WTC11 (cell line): ENCODE results near the gene DHPS. TPM values are rescaled to one million over a fixed set of nuclear protein-coding genes. Genes with fewer than 3 reads are reported as not detected.

Experiments
- ATAC-seq: fragments of 200-7000 bp; cut with Tn5 transposase; 2 replicates; pipeline ENCODE4 v1.10.0; 2021; ENCODE audit warnings: mild to moderate bottlenecking, moderate library complexity
- CTCF ChIA-PET: fragments of 300-600 bp; sonication (Branson Sonifier 250); formaldehyde crosslinking; loops from one replicate; lab custom pipeline; 2021; ENCODE audit warnings: antibody characterized with exemption; lab: Charles Lee
- POLR2A ChIA-PET: fragments of 350-600 bp; sonication (Branson Sonifier 250); formaldehyde crosslinking; loops from one replicate; lab custom pipeline; 2021; ENCODE audit warnings: antibody characterized with exemption; lab: Charles Lee
- DNase-seq: peaks from one replicate; pipeline ENCODE4 v3.0.0; 2021; ENCODE audit warnings: low spot score
- H3K27ac Mint-ChIP-seq: 2 replicates; pipeline ENCODE4 v1.8.0; 2021; ENCODE audit warnings: mixed read lengths
- H3K27me3 Mint-ChIP-seq: 2 replicates; pipeline ENCODE4 v1.8.0; 2021; ENCODE audit warnings: low read depth, mild to moderate bottlenecking, moderate library complexity, mixed read lengths
- H3K36me3 Mint-ChIP-seq: 2 replicates; pipeline ENCODE4 v1.8.0; 2021; ENCODE audit warnings: mixed read lengths
- H3K4me1 Mint-ChIP-seq: 2 replicates; pipeline ENCODE4 v1.8.0; 2022; ENCODE audit warnings: mixed read lengths
- H3K4me3 Mint-ChIP-seq: 2 replicates; pipeline ENCODE4 v1.8.0; 2021; ENCODE audit warnings: mild to moderate bottlenecking, moderate library complexity, mixed read lengths
- H3K9me3 Mint-ChIP-seq: 2 replicates; pipeline ENCODE4 v1.8.0; 2021; ENCODE audit warnings: mixed read lengths
- AFF4 ChIP-seq: sonication (generic); formaldehyde crosslinking; IDR thresholded peaks from 2 replicates; pipeline ENCODE4 v1.8.1; 2023; ENCODE audit warnings: mild to moderate bottlenecking, missing genetic modification reagents, borderline replicate concordance
- ARID4B ChIP-seq: sonication (generic); formaldehyde crosslinking; IDR thresholded peaks from 2 replicates; pipeline ENCODE4 v1.8.0; 2023; ENCODE audit warnings: missing genetic modification reagents, mild to moderate bottlenecking, borderline replicate concordance
- EMX1 ChIP-seq: fragments of 250-450 bp; sonication (Bioruptor Pico); IDR thresholded peaks from 2 replicates; pipeline ENCODE4 v1.8.0; 2021; ENCODE audit warnings: mild to moderate bottlenecking
- HMGA2 ChIP-seq: fragments of 250-450 bp; sonication (Bioruptor Pico); IDR thresholded peaks from 2 replicates; pipeline ENCODE4 v1.4.0; 2021; ENCODE audit warnings: mild to moderate bottlenecking, moderate library complexity
- IRF2 ChIP-seq: sonication (generic); formaldehyde crosslinking; IDR thresholded peaks from 2 replicates; pipeline ENCODE4 v1.8.0; 2022; ENCODE audit warnings: low read depth, missing genetic modification reagents, borderline replicate concordance
- JUN ChIP-seq: sonication (generic); formaldehyde crosslinking; IDR thresholded peaks from 2 replicates; pipeline ENCODE4 v1.8.0; 2023; ENCODE audit warnings: mild to moderate bottlenecking, missing genetic modification reagents
- KAT7 ChIP-seq: sonication (generic); formaldehyde crosslinking; IDR thresholded peaks from 2 replicates; pipeline ENCODE4 v1.8.1; 2023; ENCODE audit warnings: missing genetic modification reagents, mild to moderate bottlenecking, borderline replicate concordance
- MLX ChIP-seq: sonication (generic); formaldehyde crosslinking; IDR thresholded peaks from 2 replicates; pipeline ENCODE4 v1.8.1; 2023; ENCODE audit warnings: mild to moderate bottlenecking, missing genetic modification reagents, moderate library complexity
- NFE2L1 ChIP-seq: sonication (generic); formaldehyde crosslinking; IDR thresholded peaks from 2 replicates; pipeline ENCODE4 v1.8.1; 2023; ENCODE audit warnings: missing genetic modification reagents
- OVOL2 ChIP-seq: fragments of 250-450 bp; sonication (Bioruptor Pico); IDR thresholded peaks from 2 replicates; pipeline ENCODE4 v1.9.0; 2021; ENCODE audit warnings: mild to moderate bottlenecking, borderline replicate concordance
- PREB ChIP-seq: sonication (generic); formaldehyde crosslinking; IDR thresholded peaks from 2 replicates; pipeline ENCODE4 v1.8.1; 2022; ENCODE audit warnings: mild to moderate bottlenecking, missing genetic modification reagents, moderate library complexity, borderline replicate concordance
- SMAD4 ChIP-seq: sonication (generic); formaldehyde crosslinking; IDR thresholded peaks from 2 replicates; pipeline ENCODE4 v1.8.0; 2022; ENCODE audit warnings: mild to moderate bottlenecking, missing genetic modification reagents
- TP53 ChIP-seq: sonication (generic); formaldehyde crosslinking; IDR thresholded peaks from 2 replicates; pipeline ENCODE4 v1.8.1; 2023; ENCODE audit warnings: mild to moderate bottlenecking, missing genetic modification reagents
- ZNF121 ChIP-seq: sonication (generic); formaldehyde crosslinking; IDR thresholded peaks from 2 replicates; pipeline ENCODE4 v1.8.0; 2023; ENCODE audit warnings: missing genetic modification reagents
- ZNF281 ChIP-seq: sonication (generic); formaldehyde crosslinking; IDR thresholded peaks from 2 replicates; pipeline ENCODE4 v1.8.0; 2023; ENCODE audit warnings: mild to moderate bottlenecking, missing genetic modification reagents
- ZNF423 ChIP-seq: fragments of 250-450 bp; sonication (Bioruptor Pico); IDR thresholded peaks from 2 replicates; pipeline ENCODE4 v2.1.2; 2022; ENCODE audit warnings: mild to moderate bottlenecking, moderate library complexity
- total RNA-seq: library from RNA; stranded (reverse); gene quantifications from 3 replicates; pipeline ENCODE4 v1.2.3, GENCODE V29; 2021

DHPS gene
- total RNA-seq, 1 experiment from 2014 or later, result 115 TPM

- ATAC-seq, result no peak
- H3K27me3 Mint-ChIP-seq, result no peaks in the 10 kb centered on the region
- no peak overlapping the region for H3K4me3 Mint-ChIP-seq
- ChIA-PET POLR2A (no interaction called here), CTCF (no interaction called here)
- no peaks in the 10 kb centered on the region for H3K9me3 Mint-ChIP-seq
- no peaks in the 10 kb centered on the region for H3K4me1 Mint-ChIP-seq
- no peak for DNase-seq
- H3K27ac Mint-ChIP-seq, result no peak overlapping the region
- TF ChIP-seq IRF2 (CRISPR knock-in tag) (no peak), HMGA2 (CRISPR knock-in tag) (no peak), TP53 (CRISPR knock-in tag) (no peak), EMX1 (CRISPR knock-in tag) (no peak), SMAD4 (CRISPR knock-in tag) (no peak), AFF4 (no peak), PREB (CRISPR knock-in tag) (no peak), MLX (CRISPR knock-in tag) (no peak), ZNF423 (no peak), ZNF281 (CRISPR knock-in tag) (no peak), JUN (CRISPR knock-in tag) (no peak), NFE2L1 (CRISPR knock-in tag) (no peak), ZNF121 (no peak), ARID4B (no peak), OVOL2 (CRISPR knock-in tag) (no peak), KAT7 (CRISPR knock-in tag) (no peak)
- H3K36me3 Mint-ChIP-seq, result no peaks in the 10 kb centered on the region
Measured at GRCh38 chr19:12689581-12690216, 8.0 kb upstream of the DHPS start.
